ENCODE results near the gene RMP24.

DNA sequence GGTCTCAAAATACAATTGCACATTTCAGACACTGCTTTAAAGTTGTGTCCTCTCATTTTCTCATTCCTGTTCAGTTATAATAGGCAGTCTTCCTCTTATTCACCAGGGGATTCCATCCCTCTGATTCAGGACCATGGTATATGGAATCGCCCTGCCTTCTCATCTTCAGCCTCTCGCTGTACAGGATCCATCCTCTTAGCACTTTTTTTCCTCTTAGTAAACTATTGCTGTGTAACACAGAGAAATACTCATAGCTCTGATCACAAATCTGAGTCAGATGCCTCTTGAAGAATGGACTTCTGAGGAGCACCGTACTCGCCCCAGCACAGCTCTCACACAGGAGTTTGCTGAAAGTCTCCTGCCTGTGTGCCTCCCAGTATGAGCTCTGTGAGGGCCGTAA, 11.3 kb downstream of the RMP24 start:
- TF ChIP-seq, protein P1, sequence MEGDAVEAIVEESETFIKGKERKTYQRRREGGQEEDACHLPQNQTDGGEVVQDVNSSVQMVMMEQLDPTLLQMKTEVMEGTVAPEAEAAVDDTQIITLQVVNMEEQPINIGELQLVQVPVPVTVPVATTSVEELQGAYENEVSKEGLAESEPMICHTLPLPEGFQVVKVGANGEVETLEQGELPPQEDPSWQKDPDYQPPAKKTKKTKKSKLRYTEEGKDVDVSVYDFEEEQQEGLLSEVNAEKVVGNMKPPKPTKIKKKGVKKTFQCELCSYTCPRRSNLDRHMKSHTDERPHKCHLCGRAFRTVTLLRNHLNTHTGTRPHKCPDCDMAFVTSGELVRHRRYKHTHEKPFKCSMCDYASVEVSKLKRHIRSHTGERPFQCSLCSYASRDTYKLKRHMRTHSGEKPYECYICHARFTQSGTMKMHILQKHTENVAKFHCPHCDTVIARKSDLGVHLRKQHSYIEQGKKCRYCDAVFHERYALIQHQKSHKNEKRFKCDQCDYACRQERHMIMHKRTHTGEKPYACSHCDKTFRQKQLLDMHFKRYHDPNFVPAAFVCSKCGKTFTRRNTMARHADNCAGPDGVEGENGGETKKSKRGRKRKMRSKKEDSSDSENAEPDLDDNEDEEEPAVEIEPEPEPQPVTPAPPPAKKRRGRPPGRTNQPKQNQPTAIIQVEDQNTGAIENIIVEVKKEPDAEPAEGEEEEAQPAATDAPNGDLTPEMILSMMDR (IDR thresholded peaks at IDR 0.05; ENCODE audit: insufficient read depth, low read length) = no peak
- no peak for TF ChIP-seq POLR2AphosphoS5 (IDR thresholded peaks at IDR 0.05; ENCODE audit: low read depth)
- no peak for TF ChIP-seq GABPA (IDR thresholded peaks at IDR 0.05; ENCODE audit: low read depth)
- TF ChIP-seq SPI1 (IDR thresholded peaks at IDR 0.05; ENCODE audit: borderline replicate concordance, low read depth) = no peak
